H9 (cell line): Measurements from ENCODE around the gene GATAD2B. TPM values are rescaled to one million over a fixed set of nuclear protein-coding genes. Genes with fewer than 3 reads are reported as not detected.

Experiments used
- DNase-seq: peaks from one replicate; pipeline ENCODE4 v3.0.0-alpha.2; 2017
- H2AFZ ChIP-seq: one replicate; pipeline ENCODE4 v1.6.1; 2013; ENCODE audit warnings: mild to moderate bottlenecking, low read length, control low read depth, moderate library complexity
- H2AK5ac ChIP-seq: 2 replicates; pipeline ENCODE4 v1.6.1; 2013; ENCODE audit warnings: low read length, control low read depth, mixed read lengths; ENCODE audit not compliant: insufficient read length
- H2BK120ac ChIP-seq: one replicate; pipeline ENCODE4 v1.6.1; 2013; ENCODE audit warnings: low read depth, mild to moderate bottlenecking, low read length, control low read depth, inconsistent platforms; ENCODE audit not compliant: poor library complexity, severe bottlenecking
- H2BK12ac ChIP-seq: 2 replicates; pipeline ENCODE4 v1.6.1; 2013; ENCODE audit warnings: low read length, control low read depth, mixed read lengths, low read depth; ENCODE audit not compliant: insufficient read length
- H2BK15ac ChIP-seq: 2 replicates; pipeline ENCODE4 v1.6.1; 2013; ENCODE audit warnings: low read depth, low read length, control low read depth
- H2BK20ac ChIP-seq: one replicate; pipeline ENCODE4 v1.6.1; 2013; ENCODE audit warnings: low read depth, mild to moderate bottlenecking, low read length, control low read depth, inconsistent platforms; ENCODE audit not compliant: poor library complexity, severe bottlenecking
- H2BK5ac ChIP-seq: 2 replicates; pipeline ENCODE4 v1.6.1; 2013; ENCODE audit warnings: low read length, control low read depth, mixed read lengths; ENCODE audit not compliant: insufficient read length
- H3K14ac ChIP-seq: 2 replicates; pipeline ENCODE4 v1.6.1; 2013; ENCODE audit warnings: low read length, control low read depth; ENCODE audit not compliant: insufficient read depth
- H3K18ac ChIP-seq: 2 replicates; pipeline ENCODE4 v1.6.1; 2013; ENCODE audit warnings: low read depth, mild to moderate bottlenecking, mixed read lengths, low read length, control low read depth; ENCODE audit not compliant: insufficient read length
- H3K23ac ChIP-seq: 2 replicates; pipeline ENCODE4 v1.6.1; 2013; ENCODE audit warnings: low read length, control low read depth, mixed read lengths, low read depth; ENCODE audit not compliant: insufficient read length
- H3K23me2 ChIP-seq: 2 replicates; pipeline ENCODE4 v1.6.1; 2013; ENCODE audit warnings: low read depth, mild to moderate bottlenecking, mixed read lengths, low read length, control low read depth; ENCODE audit not compliant: insufficient read length, poor library complexity, severe bottlenecking
- H3K27ac ChIP-seq: 2 replicates; pipeline ENCODE4 v1.5.1; 2013; ENCODE audit warnings: low read length, control low read depth, mixed read lengths, low read depth; ENCODE audit not compliant: insufficient read length
- H3K27me3 ChIP-seq: 2 replicates; pipeline ENCODE4 v1.6.1; 2013; ENCODE audit warnings: low read length, control low read depth, inconsistent platforms; ENCODE audit not compliant: insufficient read depth
- H3K4ac ChIP-seq: 2 replicates; pipeline ENCODE4 v1.6.1; 2013; ENCODE audit warnings: low read depth, mild to moderate bottlenecking, control low read depth, inconsistent platforms, low read length, moderate library complexity
- H3K4me1 ChIP-seq: 2 replicates; pipeline ENCODE4 v1.6.1; 2013; ENCODE audit warnings: low read length, control low read depth, inconsistent platforms; ENCODE audit not compliant: insufficient read depth
- H3K4me2 ChIP-seq: 2 replicates; pipeline ENCODE4 v1.6.1; 2013; ENCODE audit warnings: low read length, control low read depth, mixed read lengths; ENCODE audit not compliant: insufficient read length, insufficient read depth
- H3K56ac ChIP-seq: 2 replicates; pipeline ENCODE4 v1.6.1; 2013; ENCODE audit warnings: low read depth, mild to moderate bottlenecking, mixed read lengths, low read length, control low read depth; ENCODE audit not compliant: insufficient read length
- H3K79me1 ChIP-seq: 2 replicates; pipeline ENCODE4 v1.6.1; 2013; ENCODE audit warnings: low read depth, mild to moderate bottlenecking, moderate library complexity, low read length, control low read depth, inconsistent platforms; ENCODE audit not compliant: insufficient read depth, poor library complexity, severe bottlenecking
- H3K79me2 ChIP-seq: 2 replicates; pipeline ENCODE4 v1.6.1; 2013; ENCODE audit warnings: low read length, control low read depth, inconsistent platforms; ENCODE audit not compliant: insufficient read depth
- H3K9ac ChIP-seq: 2 replicates; pipeline ENCODE4 v1.6.1; 2013; ENCODE audit warnings: low read length, control low read depth, mixed read lengths; ENCODE audit not compliant: insufficient read length; ENCODE audit errors: extremely low read depth
- H3K9me3 ChIP-seq: one replicate; pipeline ENCODE4 v1.6.1; 2013; ENCODE audit warnings: low read depth, low read length, inconsistent platforms; ENCODE audit not compliant: control insufficient read depth
- H3T11ph ChIP-seq: one replicate; pipeline ENCODE4 v1.6.1; 2013; ENCODE audit warnings: mild to moderate bottlenecking, low read length, control low read depth, inconsistent platforms
- H4K20me1 ChIP-seq: one replicate; pipeline ENCODE4 v1.6.1; 2013; ENCODE audit not compliant: control insufficient read depth, insufficient read length, insufficient read depth
- H4K5ac ChIP-seq: 2 replicates; pipeline ENCODE4 v1.6.1; 2013; ENCODE audit warnings: low read depth, mild to moderate bottlenecking, mixed read lengths, low read length, control low read depth; ENCODE audit not compliant: insufficient read length
- H4K8ac ChIP-seq: replicated peaks from 2 replicates; pipeline ENCODE4 v1.6.1; 2013; ENCODE audit warnings: low read length, control low read depth, mixed read lengths, low read depth; ENCODE audit not compliant: insufficient read length
- H4K91ac ChIP-seq: 2 replicates; pipeline ENCODE4 v1.6.1; 2013; ENCODE audit warnings: low read depth, mild to moderate bottlenecking, moderate library complexity, mixed read lengths, low read length, control low read depth; ENCODE audit not compliant: insufficient read length
- H3K27ac Mint-ChIP-seq, 3 experiments: 2 replicates in 2 of 3; 3 replicates in 1 of 3; pipeline ENCODE4 v1.8.0; 2020 to 2021; ENCODE audit warnings: mixed read lengths in 3 of 3, mild to moderate bottlenecking in 1 of 3, moderate library complexity in 1 of 3
- H3K27me3 Mint-ChIP-seq: 2 replicates; pipeline ENCODE4 v1.8.0; 2021; ENCODE audit warnings: low read depth, mild to moderate bottlenecking, moderate library complexity, mixed read lengths
- H3K36me3 Mint-ChIP-seq, 3 experiments: 2 replicates in 2 of 3; 3 replicates in 1 of 3; pipeline ENCODE4 v1.8.0; 2020 to 2021; ENCODE audit warnings: low read depth in 3 of 3, mixed read lengths in 3 of 3; ENCODE audit not compliant: insufficient read depth in 1 of 3
- H3K4me1 Mint-ChIP-seq, 2 experiments: 2 replicates each; pipeline ENCODE4 v1.8.0; 2020; ENCODE audit warnings: mixed read lengths in 2 of 2
- H3K4me3 Mint-ChIP-seq, 2 experiments: 2 replicates in 1 of 2; 3 replicates in 1 of 2; pipeline ENCODE4 v1.8.0; 2020 to 2021; ENCODE audit warnings: mild to moderate bottlenecking in 2 of 2, mixed read lengths in 2 of 2, moderate library complexity in 1 of 2
- H3K9me3 Mint-ChIP-seq, 2 experiments: 2 replicates in 1 of 2; 3 replicates in 1 of 2; pipeline ENCODE4 v1.8.0; 2020; ENCODE audit warnings: mild to moderate bottlenecking in 2 of 2, mixed read lengths in 2 of 2, moderate library complexity in 1 of 2
- CTCF ChIP-seq: fragments of 200-600 bp; sonication (generic); conservative IDR thresholded peaks from 3 replicates; pipeline ENCODE4 v1.8.0; 2021; ENCODE audit warnings: antibody characterized with exemption, mild to moderate bottlenecking
- WGBS: extraction: QIAGEN DNeasy Blood & Tissue Kit; methylation state at CpG from one replicate; pipeline ENCODE4 v1.1.7; 2013; ENCODE audit warnings: missing lambda C conversion rate, low lambda C conversion rate, mixed read lengths; ENCODE audit not compliant: insufficient read length; ENCODE audit errors: extremely low coverage; 5-methylcytosine and 5-hydroxymethylcytosine counted together
- total RNA-seq: library from RNA; stranded (reverse); gene quantifications from 2 replicates; pipeline ENCODE4 v1.2.1, GENCODE V29; 2021

GATAD2B gene
- total RNA-seq, 1 experiment from 2014 or later = 44.1 TPM

- no peak overlapping the region for H3K56ac ChIP-seq
- no peaks in the 10 kb centered on the region for H3K4me1 ChIP-seq
- H3K4me3 Mint-ChIP-seq = no peak overlapping the region
- H3K79me1 ChIP-seq = peaks cover 3% of the 10 kb centered on the region
- H3K27me3 Mint-ChIP-seq = no peaks in the 10 kb centered on the region
- no peak overlapping the region for H4K8ac ChIP-seq
- no peak for TF ChIP-seq CTCF
- H2BK15ac ChIP-seq = no peak overlapping the region
- H3K79me2 ChIP-seq = peaks cover 3% of the 10 kb centered on the region; the same call in 1 of the 2 replicates
- H4K5ac ChIP-seq = no peak overlapping the region
- H3K9ac ChIP-seq = no peak overlapping the region
- no peaks in the 10 kb centered on the region for H3K9me3 ChIP-seq
- no peaks in the 10 kb centered on the region for H3K27me3 ChIP-seq
- no peak for DNase-seq
- no peak overlapping the region for H3K4ac ChIP-seq
- no peak overlapping the region for H3K4me2 ChIP-seq
- no peak overlapping the region for H2AFZ ChIP-seq
- no peak overlapping the region for H3K14ac ChIP-seq
- no peaks in the 10 kb centered on the region for H4K20me1 ChIP-seq
- no peak overlapping the region; a peak in 1 of 7 replicates for H3K27ac Mint-ChIP-seq
- no peaks in the 10 kb centered on the region for H3K9me3 Mint-ChIP-seq
- peaks cover 0 to 2% of the 10 kb centered on the region in 2 experiments; a peak in 3 of 4 replicates for H3K4me1 Mint-ChIP-seq
- no peak overlapping the region for H2BK12ac ChIP-seq
- H2AK5ac ChIP-seq = no peak overlapping the region
- no peaks in the 10 kb centered on the region for H3K23me2 ChIP-seq
- no peak overlapping the region for H2BK5ac ChIP-seq
- no peak overlapping the region for H3K23ac ChIP-seq
- no peak overlapping the region for H2BK20ac ChIP-seq
- no peak overlapping the region for H4K91ac ChIP-seq
- H3K27ac ChIP-seq = no peak overlapping the region
- H3K36me3 Mint-ChIP-seq = peaks cover 1 to 5% (median 2%) of the 10 kb centered on the region in 3 experiments; a peak in 3 of 7 replicates
- WGBS = 100% methylated on average over 1 of the region's 4 CpGs
- no peak overlapping the region for H3K18ac ChIP-seq
- no peak overlapping the region for H2BK120ac ChIP-seq
- no peak overlapping the region for H3T11ph ChIP-seq
Measured at GRCh38 chr1:153883223-153883622, 39.5 kb downstream of the GATAD2B start.
